Skeletal muscle cell (primary cell): ENCODE results near the gene MAX.
"Not testable (repeated sequence)": the region's sequence is repeated elsewhere in the genome, so short reads cannot be mapped to it uniquely, and the experiment has no call there.

Source experiments
- DNase-seq: peaks from one replicate; pipeline ENCODE4 v3.0.0-alpha.2; 2010; ENCODE audit warnings: low read depth
- H3K4me3 ChIP-seq: 2 replicates; pipeline ENCODE4 v1.5.1; 2011; ENCODE audit warnings: low read depth, mild to moderate bottlenecking, control low read depth, low read length, moderate library complexity

Gene MAX

DNA sequence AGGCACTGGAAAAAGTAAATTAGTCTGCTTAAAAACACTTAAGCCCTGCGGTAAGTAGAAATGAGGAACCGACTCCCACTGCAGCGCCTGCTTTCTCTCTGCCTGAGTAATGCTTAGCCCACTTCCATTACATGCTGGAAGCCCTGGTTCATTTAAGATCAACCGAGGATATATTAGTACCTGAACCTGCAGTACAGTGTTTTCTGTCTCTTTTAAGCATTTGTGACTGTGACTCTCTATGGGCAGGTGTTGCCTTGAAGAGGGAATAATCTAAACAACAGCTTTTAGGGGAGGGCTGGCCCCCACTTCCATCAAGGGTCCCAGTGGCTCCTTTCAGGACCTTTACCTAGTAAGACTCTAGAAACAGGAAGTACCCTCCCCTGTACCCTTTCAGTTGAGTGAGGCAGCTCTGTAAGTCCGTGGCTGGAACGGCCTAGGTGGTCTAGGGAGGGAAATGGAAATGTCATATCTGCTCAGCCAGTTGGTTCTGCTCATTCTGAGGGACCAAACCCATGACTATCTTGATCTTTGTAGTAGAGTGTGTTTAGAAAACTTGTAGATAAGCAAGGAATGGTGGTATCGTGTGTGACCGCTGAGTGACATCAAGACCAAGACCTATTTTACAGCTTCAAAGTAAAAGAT, 59.5 kb downstream of the MAX start:
- H3K4me3 ChIP-seq, result no peak overlapping the region
- DNase-seq, result no peak

GRCh38 chr14:65042296-65042695, 60.0 kb downstream of the MAX start:
- DNase-seq, result no peak

GRCh38 chr14:65041434-65041915, 60.8 kb downstream of the MAX start:
- DNase-seq, result no peak

More at GRCh38 chr14:65042296-65042695, 60.0 kb downstream of the MAX start:
- H3K4me3 ChIP-seq, result no peak overlapping the region

DNA sequence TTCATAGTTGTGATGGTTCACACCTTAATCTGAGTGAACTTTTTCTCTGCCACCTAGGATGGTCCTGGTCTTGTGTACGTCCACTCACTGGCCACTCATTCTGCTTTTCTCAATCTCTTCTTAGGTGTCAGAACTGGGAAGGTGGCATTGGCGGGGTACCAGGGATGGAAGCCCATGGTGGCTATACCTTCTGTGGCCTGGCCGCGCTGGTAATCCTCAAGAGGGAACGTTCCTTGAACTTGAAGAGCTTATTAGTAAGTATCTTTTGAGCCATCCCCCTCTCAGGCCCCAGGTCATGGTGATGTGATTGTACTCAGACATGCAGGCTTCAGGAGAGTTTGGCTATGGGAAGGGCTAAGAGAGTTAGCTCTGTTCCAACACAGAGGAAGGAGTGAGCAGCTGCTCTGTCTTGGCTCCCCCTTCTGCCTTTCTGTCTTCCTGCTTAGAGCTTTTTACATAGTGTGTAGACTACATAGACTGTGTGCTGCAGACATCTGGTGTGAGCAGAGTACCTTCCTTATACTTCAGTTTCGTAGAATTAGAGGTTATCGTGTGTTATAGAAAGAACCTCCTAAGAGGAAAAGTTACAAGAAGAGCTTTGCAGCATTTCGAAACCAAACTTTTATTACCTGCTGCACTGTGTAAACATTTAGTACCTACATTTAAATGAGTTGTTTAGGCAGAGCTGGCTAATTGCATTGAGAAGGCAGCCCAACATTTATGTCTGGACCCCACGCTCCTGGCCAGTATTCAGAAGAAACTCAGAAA, 61.5 kb downstream of the MAX start:
- no peak overlapping the region for H3K4me3 ChIP-seq
- no peak for DNase-seq

More at GRCh38 chr14:65041434-65041915, 60.8 kb downstream of the MAX start:
- no peak overlapping the region for H3K4me3 ChIP-seq

DNA sequence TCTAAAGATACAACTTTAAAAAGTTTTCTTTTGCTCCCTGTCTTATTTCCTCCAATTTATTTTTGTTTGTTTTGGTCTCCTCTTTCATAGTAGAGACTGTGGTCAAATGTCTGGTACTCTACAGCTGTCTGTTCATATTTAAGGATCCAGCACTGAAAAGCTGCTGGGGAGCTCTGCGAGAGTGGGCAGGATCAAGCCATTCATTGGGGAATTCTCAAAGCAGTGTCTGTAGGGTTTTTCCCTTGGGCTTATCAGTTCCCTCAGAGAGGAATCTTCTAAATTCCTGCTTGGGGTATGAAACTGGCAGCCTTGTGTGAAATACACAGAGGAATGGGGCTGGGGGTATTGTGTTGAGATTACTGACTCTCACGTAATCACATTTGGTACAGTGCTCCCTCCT, 63.4 kb downstream of the MAX start:
- no peak overlapping the region for H3K4me3 ChIP-seq
- no peak for DNase-seq

- DNase-seq, result no peak
- H3K4me3 ChIP-seq, result no peak overlapping the region
Observed at GRCh38 chr14:65035049-65035448, 67.3 kb downstream of the MAX start.

DNA sequence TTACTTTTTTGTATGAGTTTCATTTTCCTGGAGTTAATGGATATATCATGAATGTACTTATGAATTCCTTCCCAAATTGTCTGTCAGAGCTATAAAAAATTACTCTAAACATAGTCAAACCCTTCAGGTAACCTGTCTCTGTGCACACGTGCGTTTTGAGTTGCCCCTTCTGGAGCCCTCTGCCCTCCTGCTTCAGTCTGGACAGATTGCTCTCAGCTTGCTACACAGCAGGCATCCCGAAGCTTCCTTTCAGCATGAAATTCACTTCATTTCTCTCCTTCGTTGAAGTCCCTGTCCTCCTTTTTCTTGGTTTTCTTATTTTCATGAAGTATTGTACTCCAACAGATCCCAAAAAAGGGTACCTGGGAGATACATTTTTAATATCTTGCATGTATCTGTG, 68.3 kb downstream of the MAX start:
- H3K4me3 ChIP-seq, result no peak overlapping the region
- DNase-seq, result no peak

GRCh38 chr14:65033181-65033580, 69.1 kb downstream of the MAX start:
- H3K4me3 ChIP-seq, result no peak overlapping the region
- no peak for DNase-seq

DNA sequence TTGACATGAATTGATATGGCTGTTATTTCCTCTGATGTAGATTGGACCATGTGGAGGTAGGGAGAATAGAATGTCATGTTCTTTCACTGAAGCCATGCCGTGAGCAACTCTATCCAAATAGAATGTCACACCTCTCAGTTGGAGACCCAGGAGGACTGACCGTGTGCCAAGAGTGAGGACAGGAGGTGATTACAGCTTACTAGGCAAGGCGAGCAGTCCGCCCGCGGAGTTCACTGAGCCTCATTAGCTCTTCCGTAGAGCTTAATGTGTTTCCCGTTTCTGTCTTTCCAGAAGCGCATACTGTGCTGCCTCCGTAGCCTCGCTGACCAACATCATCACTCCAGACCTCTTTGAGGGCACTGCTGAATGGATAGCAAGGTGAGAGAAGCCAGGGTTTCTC, 70.0 kb downstream of the MAX start:
- no peak for DNase-seq

DNA sequence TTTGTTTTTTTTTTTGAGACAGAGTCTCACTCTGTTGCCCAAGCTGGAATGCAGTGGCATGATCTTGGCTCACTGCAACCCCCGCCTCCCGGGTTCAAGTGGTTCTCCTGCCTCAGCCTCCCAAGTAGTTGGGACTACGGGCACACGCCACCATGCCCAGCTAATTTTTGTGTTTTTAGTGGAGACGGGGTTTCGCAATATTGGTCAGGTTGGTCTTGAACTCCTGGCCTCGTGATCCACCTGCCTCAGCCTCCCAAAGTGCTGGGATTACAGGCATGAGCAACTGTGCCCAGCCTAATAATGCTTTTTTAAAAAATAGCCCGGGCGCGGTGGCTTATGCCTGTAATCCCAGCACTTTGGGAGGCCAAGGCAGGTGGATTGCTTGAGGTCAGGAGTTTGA, 71.0 kb downstream of the MAX start:
- not testable (repeated sequence) for H3K4me3 ChIP-seq, DNase-seq

More for the DNA sequence above, 70.0 kb downstream of the MAX start:
- no peak overlapping the region for H3K4me3 ChIP-seq

- no peak for DNase-seq
- H3K4me3 ChIP-seq, result no peak overlapping the region
Observed at GRCh38 chr14:65028937-65029336, 73.4 kb downstream of the MAX start.

- no peak for DNase-seq
- no peak overlapping the region for H3K4me3 ChIP-seq
Observed at GRCh38 chr14:65027127-65027799, 75.1 kb downstream of the MAX start.

GRCh38 chr14:65026526-65026925, 75.8 kb downstream of the MAX start:
- DNase-seq, result no peak
- no peak overlapping the region for H3K4me3 ChIP-seq

DNA sequence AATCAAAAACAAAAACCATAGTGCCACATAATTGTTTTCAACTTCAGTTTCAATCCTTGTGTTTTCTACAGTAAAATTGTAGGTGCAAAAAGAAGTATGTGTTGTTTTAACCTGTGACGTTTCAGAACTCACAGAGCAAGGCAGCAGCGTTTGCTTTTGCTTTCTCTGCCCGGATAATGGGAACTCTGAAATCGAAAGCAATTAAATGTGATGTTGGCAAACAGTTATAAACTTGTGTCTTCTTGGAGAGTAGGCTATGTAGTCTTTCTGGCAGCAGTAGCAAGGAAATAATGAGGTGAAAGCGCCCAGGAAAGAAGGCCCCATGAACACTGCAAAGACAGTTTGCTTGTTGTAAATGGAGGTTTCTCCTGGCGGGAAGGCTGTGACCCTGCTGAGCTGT, 76.5 kb downstream of the MAX start:
- no peak for DNase-seq
- no peak overlapping the region for H3K4me3 ChIP-seq
